K562 treated with DMSO at 1 percent for 48 hours (cell line): Measurements from ENCODE around the gene GRK4. TPM values are rescaled to one million over a fixed set of nuclear protein-coding genes. Genes with fewer than 3 reads are reported as not detected.

Experiments used
- total RNA-seq: library from RNA; unstranded; fragments of 300-600 nt; gene quantifications from 2 replicates; pipeline ENCODE4 v1.2.3, GENCODE V29; 2022; ENCODE audit warnings: low replicate concordance; ENCODE audit errors: extremely low read depth

Gene GRK4
- total RNA-seq: not detected in 2 replicates

DNA sequence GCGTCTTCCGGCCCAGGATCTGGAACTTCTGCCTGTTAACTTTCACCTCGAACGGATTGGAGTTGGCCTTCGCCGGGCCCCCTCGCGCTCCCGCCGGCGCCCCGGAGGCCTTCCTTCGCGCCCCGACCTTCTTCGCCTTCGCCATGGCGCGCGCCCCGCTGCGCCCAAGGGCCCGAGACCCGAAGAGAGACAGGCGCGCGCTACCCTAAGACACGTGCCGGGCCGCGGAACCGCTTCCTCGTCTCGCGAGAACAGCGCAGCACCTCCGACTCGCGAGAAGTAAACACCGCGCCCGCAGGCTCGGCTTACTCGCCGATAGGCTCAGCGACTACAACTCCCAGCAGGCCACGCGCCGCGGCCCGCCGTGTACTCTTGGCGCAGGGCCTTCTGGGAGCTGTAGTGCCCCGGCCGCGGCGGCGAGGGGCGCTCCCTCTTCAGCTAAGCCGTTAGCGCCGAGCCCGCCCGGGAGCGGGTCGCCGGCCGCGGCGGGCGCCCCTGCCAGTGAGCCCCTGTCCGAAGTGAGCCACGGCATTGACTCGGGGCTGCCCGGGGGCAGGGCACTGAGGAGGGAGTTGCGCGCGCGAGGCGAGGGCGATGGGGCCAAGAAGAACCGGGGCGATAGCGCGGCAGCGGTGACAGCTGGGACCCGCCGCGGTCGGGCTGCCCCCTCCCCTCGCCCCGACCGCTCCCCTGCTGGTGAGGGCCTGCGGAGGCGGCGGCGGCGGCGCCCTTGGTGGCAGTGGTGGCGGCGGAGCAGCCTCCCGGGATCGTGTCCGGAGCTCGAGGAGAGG is at the start of gene GRK4, which contains the start of gene NOP14:
Gene GRK4, plus strand, starts transcription at position 397 of the 791 bp plus-strand sequence. CDS start 500 bp downstream, outside the sequence.
Gene NOP14, minus strand, starts transcription at position 232 of the 791 bp plus-strand sequence. Its CDS starts 87 bp downstream, at position 145.

DNA sequence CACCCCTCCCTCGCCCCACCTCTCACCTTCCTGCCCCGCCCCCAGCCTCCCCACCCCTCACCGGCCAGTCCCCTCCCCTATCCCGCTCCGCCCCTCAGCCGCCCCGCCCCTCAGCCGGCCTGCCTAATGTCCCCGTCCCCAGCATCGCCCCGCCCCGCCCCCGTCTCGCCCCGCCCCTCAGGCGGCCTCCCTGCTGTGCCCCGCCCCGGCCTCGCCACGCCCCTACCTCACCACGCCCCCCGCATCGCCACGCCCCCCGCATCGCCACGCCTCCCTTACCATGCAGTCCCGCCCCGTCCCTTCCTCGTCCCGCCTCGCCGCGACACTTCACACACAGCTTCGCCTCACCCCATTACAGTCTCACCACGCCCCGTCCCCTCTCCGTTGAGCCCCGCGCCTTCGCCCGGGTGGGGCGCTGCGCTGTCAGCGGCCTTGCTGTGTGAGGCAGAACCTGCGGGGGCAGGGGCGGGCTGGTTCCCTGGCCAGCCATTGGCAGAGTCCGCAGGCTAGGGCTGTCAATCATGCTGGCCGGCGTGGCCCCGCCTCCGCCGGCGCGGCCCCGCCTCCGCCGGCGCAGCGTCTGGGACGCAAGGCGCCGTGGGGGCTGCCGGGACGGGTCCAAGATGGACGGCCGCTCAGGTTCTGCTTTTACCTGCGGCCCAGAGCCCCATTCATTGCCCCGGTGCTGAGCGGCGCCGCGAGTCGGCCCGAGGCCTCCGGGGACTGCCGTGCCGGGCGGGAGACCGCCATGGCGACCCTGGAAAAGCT is 110.9 kb downstream of the GRK4 start, which contains the start of the genes HTT and HTT-AS:
Gene HTT, plus strand, starts transcription at position 604 of the 768 bp plus-strand sequence. Its CDS starts 145 bp downstream, at position 749.
Gene HTT-AS, minus strand, starts transcription at position 461 of the 768 bp plus-strand sequence.

Other genes with a start within 250 kb of the GRK4 start
- not detected in 2 replicates for gene TNIP2, start 207.2 kb upstream of the GRK4 start, total RNA-seq
- not detected in 2 replicates for gene SH3BP2, start 170.5 kb upstream of the GRK4 start, total RNA-seq
- gene ADD1, start 119.7 kb upstream of the GRK4 start, total RNA-seq: not detected in 2 replicates
- gene NOP14, start 165 bp upstream of the GRK4 start, total RNA-seq: not detected in 2 replicates
- not detected in 2 replicates for gene HTT-AS, start 111.0 kb downstream of the GRK4 start, total RNA-seq
- not detected in 2 replicates for gene HTT, start 111.1 kb downstream of the GRK4 start, total RNA-seq